ENCODE results near the gene SLC25A18. TPM values are rescaled to one million over a fixed set of nuclear protein-coding genes. Genes with fewer than 3 reads are reported as not detected.
A peak's percentile ranks its signal among the peaks of the same experiment; 100 is the strongest.

The SLC25A18 gene
- total RNA-seq, 1 donor from 2014 or later: 8.4 TPM

- DNase-seq (ENCODE audit: low spot score): no peak
Observed at GRCh38 chr22:17569971-17570511, 6.7 kb downstream of the SLC25A18 start.

DNA sequence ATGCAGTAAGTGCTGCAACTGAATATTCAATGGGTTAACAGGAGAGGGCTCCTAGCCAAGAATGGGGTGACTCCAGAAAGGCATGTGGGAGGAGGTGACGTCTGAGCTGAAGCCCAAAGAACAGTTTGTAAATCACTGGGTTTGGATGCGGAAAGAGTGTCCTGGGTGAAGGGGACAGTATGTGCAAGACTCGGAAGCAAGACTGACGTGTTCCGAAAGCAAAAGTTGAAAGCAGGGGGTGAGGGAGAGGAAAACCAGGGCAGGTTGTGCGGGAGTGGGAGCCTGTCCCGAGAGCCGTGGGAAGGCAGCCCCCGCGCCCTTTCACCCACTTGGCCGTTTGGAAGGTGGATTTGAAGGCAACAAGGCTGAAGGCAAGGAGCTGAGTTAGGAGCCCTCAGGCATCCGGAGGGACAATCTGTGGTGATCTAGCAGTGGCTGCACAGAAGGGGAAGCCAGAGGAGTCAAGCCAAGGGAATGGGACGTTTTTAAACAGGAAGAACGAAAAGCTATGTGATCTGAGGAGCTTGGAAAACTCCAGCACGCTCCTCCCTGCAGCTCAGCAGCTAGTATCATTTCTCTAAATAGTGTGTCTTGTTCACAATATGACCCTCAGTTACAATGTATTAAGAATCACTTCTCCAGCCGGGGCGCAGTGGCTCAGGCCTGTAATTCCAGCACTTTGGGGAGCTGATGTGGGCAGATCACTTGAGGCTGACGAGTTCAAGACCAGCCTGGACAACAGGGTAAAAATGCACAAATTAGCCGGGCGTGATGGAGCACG is 7.7 kb downstream of the SLC25A18 start:
- no peak for DNase-seq (ENCODE audit: low spot score)

GRCh38 chr22:17575151-17575550 is 11.9 kb downstream of the SLC25A18 start:
- DNase-seq (ENCODE audit: low spot score): no peak

GRCh38 chr22:17575681-17576080 is 12.4 kb downstream of the SLC25A18 start:
- no peak for DNase-seq (ENCODE audit: low spot score)

DNA sequence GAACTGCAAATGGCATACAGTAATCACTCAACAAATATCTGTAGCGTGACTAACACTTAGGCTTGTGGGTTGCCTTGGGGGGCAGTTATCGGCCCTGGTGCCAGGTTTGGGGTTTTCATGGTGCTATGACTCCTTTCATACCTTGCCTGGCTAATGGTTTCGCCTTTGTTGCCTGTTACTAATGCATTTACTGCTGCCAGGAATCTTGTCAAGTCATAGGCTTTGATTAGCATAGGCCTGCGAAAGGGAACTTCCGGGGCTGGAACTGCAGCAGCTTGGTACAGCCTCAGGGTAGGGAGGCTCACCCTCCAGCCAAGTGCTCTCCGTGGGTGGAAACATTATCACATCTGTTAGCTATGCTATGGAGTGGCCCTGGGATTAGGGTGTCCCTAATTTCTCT is 13.2 kb downstream of the SLC25A18 start:
- no peak for DNase-seq (ENCODE audit: low spot score)

DNA sequence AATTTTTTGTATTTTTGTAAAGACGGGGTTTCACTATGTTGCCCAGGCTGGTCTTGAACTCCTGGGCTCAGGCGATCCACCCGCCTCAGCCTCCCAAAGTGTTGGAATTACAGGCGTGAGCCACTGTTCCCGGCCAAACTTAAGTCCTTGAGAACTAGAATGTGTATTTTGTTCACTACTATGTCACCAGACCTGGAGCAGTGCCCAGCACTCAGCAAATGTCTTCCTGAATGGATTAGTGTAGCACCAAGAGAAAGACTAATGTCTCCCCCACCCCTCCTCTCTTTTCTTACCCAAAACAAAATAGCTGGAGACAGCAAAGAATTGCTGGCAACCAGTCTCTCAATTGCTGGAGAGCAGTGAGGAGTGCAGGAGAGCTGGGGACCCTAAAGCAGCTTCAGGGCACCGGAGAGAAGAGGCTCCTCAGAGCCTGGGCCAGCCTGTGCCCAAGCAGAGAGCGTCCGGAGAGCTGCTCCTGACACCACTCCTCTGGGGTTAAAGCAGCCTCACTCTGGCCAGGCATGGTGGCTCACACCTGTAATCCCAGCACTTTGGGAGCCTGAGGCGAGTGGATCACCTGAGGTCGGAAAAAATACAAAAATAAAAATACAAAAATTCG is 14.9 kb downstream of the SLC25A18 start:
- DNase-seq (ENCODE audit: low spot score): no peak

DNA sequence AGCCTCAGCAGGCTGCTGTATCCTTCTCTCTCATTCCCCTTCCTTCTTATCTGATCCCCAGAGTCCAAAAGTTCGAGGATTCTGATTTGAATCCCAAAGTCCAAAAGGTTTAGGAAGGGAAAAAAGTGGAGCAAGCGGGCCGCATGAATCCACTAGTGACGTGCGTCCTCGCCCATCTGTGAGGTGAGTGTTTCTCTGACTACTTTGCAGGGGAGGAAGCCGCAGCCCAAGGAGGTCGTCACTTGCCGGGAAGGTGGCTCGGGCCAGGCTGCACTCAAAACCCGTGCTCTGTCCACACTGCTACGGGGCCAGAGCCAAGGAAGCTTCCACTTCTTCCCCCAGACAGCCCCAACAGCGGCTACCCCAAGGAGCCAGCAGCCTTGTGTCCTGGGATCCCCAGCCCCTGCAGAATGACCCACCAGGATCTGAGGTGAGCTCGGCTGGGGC is 16.3 kb downstream of the SLC25A18 start:
- no peak for DNase-seq (ENCODE audit: low spot score)

DNA sequence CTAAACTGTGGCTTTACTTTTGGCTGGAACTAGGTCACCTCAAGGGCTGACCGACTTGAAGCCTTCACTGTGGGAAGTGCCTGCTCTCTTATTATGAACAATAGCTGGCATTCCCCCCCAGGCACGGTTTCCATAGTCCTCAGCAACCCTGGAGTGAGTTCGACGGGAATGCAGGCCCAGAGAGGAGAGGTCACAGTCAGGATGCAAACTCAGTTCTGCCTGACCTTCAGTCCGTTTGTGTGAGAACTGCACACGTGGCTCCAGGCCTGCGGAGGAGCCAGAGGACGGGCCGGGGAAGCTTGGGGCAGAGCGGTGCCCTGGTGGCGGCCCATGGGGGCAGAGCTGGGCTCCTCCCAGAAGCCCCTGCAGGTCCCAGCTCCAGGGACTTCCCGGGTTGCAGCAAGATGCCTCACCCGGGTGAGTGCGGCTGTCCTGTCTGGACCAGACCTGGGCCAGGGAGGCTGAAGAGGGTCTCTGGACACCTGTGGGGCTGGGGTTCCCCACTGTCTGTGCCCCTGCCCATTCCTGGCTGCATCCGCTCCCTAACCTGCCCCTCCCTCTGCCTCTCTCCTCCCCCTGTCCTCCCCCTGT is 17.2 kb downstream of the SLC25A18 start:
- no peak for DNase-seq (ENCODE audit: low spot score)

DNA sequence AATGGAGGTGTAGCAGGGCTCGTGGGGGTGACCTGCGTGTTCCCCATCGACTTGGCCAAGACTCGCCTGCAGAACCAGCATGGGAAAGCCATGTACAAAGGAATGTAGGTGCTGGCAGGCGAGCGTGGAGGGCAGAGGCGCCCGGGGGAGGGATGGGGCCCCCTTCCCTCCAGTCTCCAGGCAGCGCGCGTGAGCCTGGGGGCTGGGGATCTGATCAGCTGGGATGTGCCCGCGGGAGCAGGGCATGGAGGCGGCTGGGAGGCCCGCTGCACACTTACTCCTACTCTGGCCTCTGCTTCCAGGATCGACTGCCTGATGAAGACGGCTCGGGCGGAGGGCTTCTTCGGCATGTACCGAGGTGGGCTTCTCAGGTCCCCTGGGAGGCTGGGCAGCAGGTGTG is 17.8 kb downstream of the SLC25A18 start:
- no peak for DNase-seq (ENCODE audit: low spot score)

DNA sequence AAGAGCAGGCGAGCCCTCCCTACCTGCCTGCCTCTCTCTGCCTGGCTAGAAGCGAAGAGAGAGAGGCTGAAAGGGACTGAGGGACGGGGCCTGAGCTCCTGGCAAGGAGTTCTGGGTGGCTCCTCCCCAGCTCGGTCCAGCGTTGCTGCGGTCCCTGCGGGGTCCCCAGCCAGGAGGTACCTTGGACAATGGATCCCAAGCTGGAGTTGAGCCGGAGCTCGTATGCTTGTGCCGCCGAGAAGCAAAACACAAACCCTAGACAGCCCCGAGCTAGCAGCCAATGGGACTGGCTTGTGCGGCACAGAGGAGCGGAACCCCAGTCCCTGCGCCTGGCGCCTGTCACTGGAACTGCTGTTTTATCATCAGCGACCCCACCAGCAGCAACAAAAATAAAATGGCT is 18.3 kb downstream of the SLC25A18 start:
- no peak for DNase-seq (ENCODE audit: low spot score)

- no peak for DNase-seq (ENCODE audit: low spot score)
Observed at GRCh38 chr22:17583151-17583550, 19.9 kb downstream of the SLC25A18 start.

GRCh38 chr22:17586831-17587440 is 23.6 kb downstream of the SLC25A18 start:
- DNase-seq (ENCODE audit: low spot score): peak; percentile 8

DNA sequence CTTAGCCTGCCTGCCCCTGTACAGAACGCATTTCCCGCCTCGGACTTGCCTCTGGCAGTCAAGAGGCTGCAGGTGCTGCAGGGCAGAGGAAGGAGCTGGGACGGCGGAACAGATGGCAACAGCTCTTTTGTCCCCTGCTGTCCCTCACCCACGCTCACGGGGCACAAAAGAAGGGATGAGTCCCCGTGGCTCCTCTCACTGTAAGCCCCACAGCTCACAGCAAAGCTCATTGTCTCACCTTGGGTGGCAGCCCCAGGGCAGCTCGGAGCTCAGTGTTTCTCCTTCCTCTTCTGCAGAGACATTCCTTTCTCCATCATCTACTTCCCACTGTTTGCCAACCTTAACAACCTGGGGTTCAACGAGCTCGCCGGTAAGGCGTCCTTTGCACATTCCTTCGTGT is 24.3 kb downstream of the SLC25A18 start:
- DNase-seq (ENCODE audit: low spot score): peak; percentile 64

- DNase-seq (ENCODE audit: low spot score): peak; percentile 64
Observed at GRCh38 chr22:17588606-17589005, 25.3 kb downstream of the SLC25A18 start.

GRCh38 chr22:17589810-17590375 is 26.6 kb downstream of the SLC25A18 start:
- DNase-seq (ENCODE audit: low spot score): peak; percentile 69

- peak; percentile 67 for DNase-seq (ENCODE audit: low spot score)
Observed at GRCh38 chr22:17590586-17590985, 27.3 kb downstream of the SLC25A18 start.

GRCh38 chr22:17592201-17592600 is 28.9 kb downstream of the SLC25A18 start:
- peak; percentile 53 for DNase-seq (ENCODE audit: low spot score)

- DNase-seq (ENCODE audit: low spot score): peak; percentile 68
Observed at GRCh38 chr22:17596226-17596625, 32.9 kb downstream of the SLC25A18 start.

GRCh38 chr22:17597217-17597616 is 33.9 kb downstream of the SLC25A18 start:
- DNase-seq (ENCODE audit: low spot score): peak; percentile 16

GRCh38 chr22:17598318-17598717 is 35.0 kb downstream of the SLC25A18 start:
- no peak for DNase-seq (ENCODE audit: low spot score)

GRCh38 chr22:17601031-17601430 is 37.7 kb downstream of the SLC25A18 start:
- DNase-seq (ENCODE audit: low spot score): no peak

All from mesenteric fat pad (tissue), 1 donor.